ENCODE data around the gene LGALS3BP.
A peak's percentile ranks its signal among the peaks of the same experiment; 100 is the strongest.

LGALS3BP gene

GRCh38 chr17:78999056-78999768 lies 19.5 kb upstream of the LGALS3BP start:
- no peak for DNase-seq

- DNase-seq, result peak; percentile 75
Observed at GRCh38 chr17:78998311-78999055, 18.8 kb upstream of the LGALS3BP start.

DNA sequence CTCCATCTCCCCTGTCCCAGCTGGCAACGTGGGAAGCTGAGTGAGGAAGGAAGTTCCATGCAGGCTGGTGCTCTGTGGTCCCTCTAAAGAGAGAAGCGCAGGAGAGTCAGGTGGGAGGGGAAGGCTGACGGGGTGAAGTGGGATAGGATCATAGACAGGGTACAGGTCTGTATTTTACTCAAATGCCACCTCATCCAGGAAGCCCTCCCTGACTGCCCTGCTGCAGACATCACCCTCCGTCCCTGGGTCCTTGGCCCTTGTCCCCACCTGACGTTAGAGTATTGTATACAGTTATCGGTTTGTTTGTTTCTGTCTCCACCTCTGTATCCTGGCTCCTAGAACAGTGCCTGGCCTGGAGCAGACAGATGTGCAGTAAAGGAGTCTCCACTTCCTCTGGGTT lies 18.2 kb upstream of the LGALS3BP start:
- DNase-seq, result no peak

DNA sequence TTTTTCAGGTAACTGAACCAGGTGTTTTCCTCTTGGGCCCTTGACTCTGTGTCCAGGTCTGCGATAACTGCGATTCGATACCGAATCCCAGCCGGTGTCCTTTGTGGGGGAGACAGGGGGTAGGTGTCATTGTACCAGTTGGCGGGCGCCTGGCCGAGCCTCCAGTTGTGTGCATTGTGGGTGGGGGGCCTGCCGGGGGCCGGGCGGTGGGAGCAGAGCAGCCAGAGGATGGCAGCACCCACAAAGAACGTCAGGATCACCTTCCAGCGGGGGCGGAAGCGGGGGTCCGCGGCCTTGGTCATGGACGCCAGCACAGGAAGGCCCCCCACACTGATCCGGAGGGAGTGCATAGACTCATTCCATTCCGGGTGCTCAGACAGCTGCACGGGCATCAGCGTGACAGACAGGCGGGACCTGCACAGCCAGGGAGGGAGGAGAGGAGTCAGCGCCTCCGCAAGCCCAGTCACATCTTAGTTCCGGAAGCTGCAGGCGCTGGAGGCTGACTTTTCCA lies 17.6 kb upstream of the LGALS3BP start:
- no peak for DNase-seq

DNA sequence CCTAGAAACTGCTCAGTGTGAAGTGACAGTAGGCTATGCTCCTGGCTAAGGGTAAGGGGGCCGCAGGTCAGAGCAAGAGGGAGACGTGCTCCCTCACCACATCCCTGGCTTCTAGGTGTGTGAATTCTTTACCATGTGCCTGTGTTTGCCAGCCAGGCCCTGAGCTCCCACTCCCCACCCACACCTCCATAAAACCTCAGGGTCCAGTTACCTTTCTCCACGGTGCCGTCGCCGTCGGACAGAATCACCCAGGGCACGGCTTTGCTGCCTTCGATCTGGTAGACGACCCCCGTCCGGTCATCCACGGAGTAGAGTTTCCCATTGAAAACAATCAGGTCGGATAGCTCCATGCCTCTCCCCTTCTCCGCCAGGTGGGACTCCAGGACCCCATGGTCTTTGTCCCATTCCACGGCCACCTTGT lies 17.1 kb upstream of the LGALS3BP start:
- no peak for DNase-seq

GRCh38 chr17:78995761-78996451 lies 16.2 kb upstream of the LGALS3BP start:
- DNase-seq, result no peak

- DNase-seq, result no peak
Observed at GRCh38 chr17:78995022-78995760, 15.5 kb upstream of the LGALS3BP start.

- DNase-seq, result no peak
Observed at GRCh38 chr17:78993981-78994671, 14.4 kb upstream of the LGALS3BP start.

DNA sequence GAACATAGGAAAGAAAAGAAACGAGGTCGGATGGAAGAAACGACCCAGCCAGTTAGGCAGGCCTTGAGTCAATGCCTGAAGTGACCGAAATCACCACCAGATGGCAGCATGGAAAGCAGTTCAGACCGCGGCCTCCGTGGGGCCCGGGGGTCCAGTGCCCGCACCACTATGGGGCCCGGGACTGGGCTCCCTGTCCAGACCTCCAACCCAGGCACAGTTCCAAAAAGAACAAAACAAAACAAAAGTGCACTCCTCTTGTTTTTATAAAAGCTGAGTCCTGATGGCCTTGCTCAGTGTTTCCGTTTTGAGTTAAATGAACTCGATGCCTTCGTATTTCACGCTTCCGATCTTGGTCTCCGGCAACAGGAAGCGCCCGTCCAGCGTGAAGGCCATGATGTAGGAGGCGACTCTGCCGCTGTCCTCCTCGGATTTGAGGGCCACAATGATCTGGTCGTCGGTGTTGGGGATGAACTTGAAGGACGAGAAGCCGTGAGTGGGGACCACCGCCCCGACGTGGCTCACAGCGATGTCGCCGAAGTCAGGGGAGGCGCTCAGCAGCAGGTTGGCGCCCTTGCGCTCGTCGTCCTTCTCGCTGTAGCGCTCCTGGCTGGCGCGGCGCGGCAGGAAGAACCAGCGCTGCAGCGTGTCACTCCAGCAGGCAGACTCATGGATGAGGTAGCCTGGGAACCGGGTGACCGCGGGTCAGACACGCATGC lies 13.7 kb upstream of the LGALS3BP start:
- DNase-seq, result no peak

DNA sequence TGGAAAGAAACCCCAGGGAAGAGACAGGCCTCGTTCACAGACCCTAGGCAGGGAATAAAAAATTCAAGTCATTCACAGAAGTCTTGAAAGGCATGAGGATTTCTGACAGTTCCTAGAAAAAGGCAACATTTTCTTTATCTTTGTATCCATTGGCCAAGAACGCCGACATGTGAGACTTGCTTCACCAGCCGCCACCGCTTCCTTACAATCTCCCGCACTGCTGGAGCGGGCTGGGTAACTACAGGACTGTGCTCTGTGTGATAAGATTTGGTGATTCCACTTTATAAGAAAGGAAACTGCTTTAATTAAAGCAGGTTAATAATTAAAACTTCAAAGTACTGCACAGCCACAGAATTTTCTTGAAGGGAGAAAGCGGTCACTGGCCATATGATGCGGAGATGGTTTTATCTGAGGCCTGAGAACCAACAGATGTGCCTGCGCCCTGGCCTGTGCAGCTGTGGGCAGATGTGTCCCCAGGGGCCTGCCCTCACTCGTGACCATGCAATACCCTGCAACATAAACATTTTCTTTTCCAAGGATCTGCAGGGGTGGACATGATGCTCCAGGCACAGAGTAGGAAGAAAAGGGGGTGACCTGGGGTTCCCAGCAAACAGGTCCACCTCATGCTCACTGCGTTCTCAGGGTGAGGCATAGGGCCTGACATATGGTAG lies 13.0 kb upstream of the LGALS3BP start:
- DNase-seq, result no peak

DNA sequence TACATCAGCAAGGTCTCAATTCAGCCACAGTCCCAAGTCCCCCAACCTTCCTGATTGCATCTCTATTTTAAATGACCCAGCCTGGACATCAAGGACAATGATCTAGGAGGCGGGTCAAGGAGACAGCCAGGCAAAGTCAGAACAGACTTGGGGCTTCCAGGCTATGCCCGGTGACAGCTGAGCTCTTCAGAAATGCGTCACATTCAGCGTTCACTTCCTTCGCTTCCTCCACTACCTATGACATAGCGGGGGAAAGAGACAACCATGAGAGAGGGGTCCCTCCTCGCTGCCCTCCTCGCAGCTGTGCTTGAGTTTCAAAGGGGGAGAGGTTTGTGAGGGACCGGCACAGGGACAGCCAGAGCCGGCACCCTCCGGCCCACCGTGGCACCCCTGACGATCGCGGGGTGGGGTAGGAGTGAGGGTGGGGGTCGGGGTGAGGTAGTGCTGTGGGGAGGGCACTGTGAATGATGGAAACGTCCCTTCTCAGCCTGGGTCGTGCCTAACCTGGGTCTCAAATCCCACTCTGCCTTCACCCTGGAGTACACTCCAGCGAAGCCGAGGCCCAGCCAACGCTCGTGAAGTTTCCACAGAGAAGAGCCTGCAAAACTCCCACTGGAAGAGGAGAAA lies 12.3 kb upstream of the LGALS3BP start:
- DNase-seq, result no peak

DNA sequence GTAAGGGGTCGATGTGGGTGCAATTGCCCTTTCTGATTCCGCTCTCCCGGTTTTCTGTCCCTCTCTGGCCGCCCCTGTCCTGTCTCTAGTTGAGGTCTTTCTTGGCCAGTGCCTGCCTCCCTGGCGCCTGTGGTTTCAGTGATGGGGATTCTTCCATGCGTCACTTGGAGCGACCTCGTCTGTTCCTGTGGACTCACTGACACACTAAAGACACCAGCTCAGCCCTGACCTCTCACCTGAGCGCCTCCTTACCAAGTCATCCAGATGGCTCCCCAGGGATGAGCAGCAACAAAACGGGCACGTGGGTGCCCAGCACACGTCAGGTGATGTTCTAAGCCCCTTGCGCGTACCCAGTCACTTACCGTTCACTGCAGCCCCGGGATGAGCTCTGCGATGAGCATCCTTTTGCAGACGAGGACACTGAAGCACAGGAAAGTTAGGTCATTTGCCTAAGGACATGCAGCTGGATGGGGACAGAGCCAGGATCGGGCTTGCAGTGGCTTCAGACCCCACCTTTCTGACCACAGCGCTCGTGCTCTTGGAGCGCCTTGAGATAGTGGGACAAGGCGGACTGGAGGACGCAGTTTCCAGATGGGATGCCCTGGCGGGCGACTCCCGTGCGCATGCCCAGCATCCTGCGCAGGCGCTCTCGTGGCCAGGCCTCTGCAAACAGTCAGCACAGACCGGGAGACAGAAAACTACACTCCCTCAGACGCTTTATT lies 11.5 kb upstream of the LGALS3BP start:
- no peak for DNase-seq

DNA sequence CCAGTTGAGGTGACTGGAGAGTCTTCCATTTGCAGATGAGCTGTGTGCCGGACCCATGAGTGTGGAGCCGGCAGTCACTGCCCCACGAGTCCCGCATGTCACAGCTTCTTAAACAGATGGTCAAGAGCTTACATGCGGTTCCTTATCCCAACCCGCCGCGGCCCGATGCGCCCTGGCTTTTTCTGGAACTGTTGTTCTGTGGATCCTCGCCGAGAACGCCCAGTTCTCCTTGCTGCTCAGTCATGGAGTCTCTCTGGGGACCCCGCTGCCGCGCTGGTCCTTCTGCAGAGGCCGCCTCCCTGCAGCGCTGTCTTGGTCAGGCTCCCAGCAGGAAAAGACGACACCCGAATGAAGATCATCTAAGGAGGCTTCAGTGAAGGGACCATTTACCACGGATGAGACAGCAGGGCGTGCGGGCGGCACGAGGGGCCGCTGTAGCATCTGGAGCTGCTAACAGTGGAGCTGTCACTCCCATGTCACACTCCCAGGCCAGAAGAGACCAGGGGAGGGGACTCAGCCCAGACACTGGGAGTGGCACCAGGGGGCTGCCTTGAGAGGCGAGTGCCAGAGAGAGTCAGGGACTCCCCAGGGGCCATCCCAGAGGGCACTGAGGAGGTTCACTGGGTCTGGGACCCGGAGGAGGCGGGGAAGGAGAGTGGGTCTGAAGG lies 10.8 kb upstream of the LGALS3BP start:
- no peak for DNase-seq

DNA sequence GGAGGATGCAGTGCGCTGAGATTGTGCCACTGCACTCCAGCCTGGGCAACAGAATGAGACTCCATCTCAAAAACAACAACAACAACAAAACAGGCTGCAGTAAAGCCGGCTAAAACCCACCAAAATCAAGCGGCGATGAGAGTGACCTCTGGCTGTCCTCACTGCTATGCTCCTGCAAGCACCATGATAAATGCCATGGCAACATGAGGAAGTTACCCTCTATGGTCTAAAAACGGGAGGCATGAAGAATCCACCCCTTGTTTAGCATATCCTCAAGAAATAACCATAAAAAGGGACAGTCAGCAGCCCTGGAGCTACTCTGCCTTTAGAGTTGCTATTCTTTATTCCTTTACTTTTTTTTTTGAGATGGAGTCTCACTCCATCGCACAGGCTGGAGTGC lies 8.4 kb upstream of the LGALS3BP start:
- DNase-seq, result no peak

DNA sequence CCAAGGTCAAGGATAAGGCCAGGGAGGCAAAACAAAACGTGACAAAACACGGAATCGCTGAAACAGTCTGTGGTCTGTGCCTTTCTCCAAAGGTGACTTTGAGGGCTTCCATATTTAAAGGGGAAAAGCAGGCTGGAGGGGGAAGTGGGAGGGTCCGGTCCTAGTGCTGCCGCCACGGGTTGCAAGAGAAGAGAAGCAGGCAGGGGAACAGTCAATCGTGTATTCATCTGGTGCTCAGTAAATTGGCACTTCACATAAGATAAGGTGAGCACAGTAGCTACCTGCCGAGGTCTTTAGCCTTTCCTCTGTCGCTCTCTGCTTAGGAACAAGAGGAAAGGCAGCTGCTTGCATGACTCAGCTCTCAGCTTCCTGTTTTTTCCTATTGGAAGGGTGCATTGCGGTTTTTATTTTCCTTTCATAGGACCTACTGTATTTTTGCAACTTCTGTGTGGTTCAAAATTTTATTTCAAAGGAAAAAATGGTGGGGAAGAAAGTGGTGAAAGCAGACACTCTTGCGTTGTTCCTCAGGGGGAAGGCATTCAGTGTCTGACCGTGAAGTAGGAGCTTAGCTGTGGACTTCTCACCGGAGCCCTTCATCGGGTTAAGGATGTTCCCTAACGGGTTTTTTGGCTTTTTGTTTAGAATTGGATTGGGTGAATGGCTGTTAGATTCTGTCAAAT lies 7.1 kb upstream of the LGALS3BP start:
- peak; percentile 41 for DNase-seq

DNA sequence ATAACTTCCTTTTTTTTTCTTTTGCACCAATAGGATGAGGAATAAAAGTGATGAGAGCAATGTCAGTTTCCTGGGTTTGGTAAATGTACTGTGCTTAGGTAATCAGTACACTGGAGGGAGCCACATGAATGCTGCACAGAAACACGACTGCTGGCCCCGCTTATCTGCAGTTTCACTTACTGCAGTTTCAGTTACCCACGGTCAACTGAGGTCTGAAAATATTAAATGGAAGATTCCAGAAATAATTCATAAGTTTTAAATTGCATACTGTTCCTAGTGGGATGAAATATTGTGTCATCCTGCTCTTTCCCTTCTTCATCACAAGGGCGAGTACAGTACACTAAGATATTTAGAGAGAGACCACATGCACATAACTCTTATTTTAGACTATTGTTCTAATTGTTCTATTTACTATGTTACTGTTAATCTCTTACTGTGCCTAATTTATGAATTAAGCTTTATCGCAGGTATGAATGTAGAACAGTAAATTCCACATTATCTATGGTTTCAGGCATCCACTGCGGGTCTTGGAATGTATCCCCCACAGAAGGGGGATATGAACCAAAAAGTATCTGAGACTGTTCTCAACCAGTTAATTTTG lies 6.4 kb upstream of the LGALS3BP start:
- DNase-seq, result no peak

DNA sequence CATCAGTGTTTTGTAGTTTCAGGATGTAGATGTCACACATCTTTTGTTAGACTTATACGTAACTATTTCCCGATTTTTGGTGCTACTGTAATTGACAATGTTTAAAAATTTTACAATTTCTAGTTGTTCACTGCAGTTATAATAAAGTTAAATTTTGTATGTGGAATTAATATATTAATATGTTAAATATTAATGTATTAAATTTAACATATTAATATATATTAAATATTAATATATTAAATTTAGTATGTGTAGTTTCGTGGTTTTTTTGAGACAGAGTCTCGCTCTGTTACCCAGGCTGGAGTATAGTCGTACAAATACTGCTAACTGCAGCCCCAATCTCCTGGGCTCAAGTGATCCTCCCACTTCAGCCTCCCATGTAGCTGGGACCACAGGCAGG lies 5.7 kb upstream of the LGALS3BP start:
- DNase-seq, result no peak

Measured in NCI-H2029 (cell line).